IMR-90 (cell line): ENCODE measurements around the gene SCN1B. TPM values are rescaled to one million over a fixed set of nuclear protein-coding genes. Genes with fewer than 3 reads are reported as not detected.

Source experiments
- ATAC-seq: fragments of 200-7000 bp; cut with Tn5 transposase; 2 replicates; pipeline ENCODE4 v1.9.1; 2020; ENCODE audit warnings: low read depth, mild to moderate bottlenecking, moderate library complexity
- BruUV-seq: library from RNA; stranded (reverse); fragments of 400-500 nt; replicated peaks from 2 replicates; lab custom pipeline; 2021; lab: Mats Ljungman, UMichigan
- CTCF ChIA-PET: fragments of 300-600 bp; formaldehyde crosslinking; extraction: SDS; loops from one replicate; lab custom pipeline; 2021; ENCODE audit warnings: antibody characterized with exemption; lab: Yijun Ruan, JAX
- POLR2A ChIA-PET: fragments of 300-600 bp; sonication (Branson Sonifier 250); formaldehyde crosslinking; loops from one replicate; lab custom pipeline; 2022; ENCODE audit warnings: antibody characterized with exemption; ENCODE audit not compliant: unreplicated experiment; lab: Charles Lee
- DNase-seq: peaks from one replicate; pipeline ENCODE4 v3.0.0; 2013
- H2AFZ ChIP-seq: replicated peaks from 2 replicates; pipeline ENCODE3; 2013; ENCODE audit warnings: low read length, mild to moderate bottlenecking; ENCODE audit not compliant: poor library complexity
- H2AK5ac ChIP-seq: 2 replicates; pipeline ENCODE4 v1.6.1; 2013; ENCODE audit warnings: low read depth, low read length, inconsistent platforms
- H2AK9ac ChIP-seq: replicated peaks from 2 replicates; pipeline ENCODE3; 2013; ENCODE audit warnings: mild to moderate bottlenecking, low read depth, low read length, moderate library complexity; ENCODE audit not compliant: poor library complexity
- H2BK120ac ChIP-seq: 2 replicates; pipeline ENCODE4 v1.6.1; 2013; ENCODE audit warnings: low read depth, low read length, inconsistent platforms
- H2BK15ac ChIP-seq: 3 replicates; pipeline ENCODE4 v1.6.1; 2013; ENCODE audit warnings: low read depth, low read length, inconsistent platforms
- H2BK20ac ChIP-seq: 2 replicates; pipeline ENCODE4 v1.6.1; 2013; ENCODE audit warnings: low read depth, mild to moderate bottlenecking, inconsistent platforms, low read length, moderate library complexity
- H2BK5ac ChIP-seq: 2 replicates; pipeline ENCODE4 v1.6.1; 2013; ENCODE audit warnings: mild to moderate bottlenecking, low read depth, low read length, inconsistent platforms; ENCODE audit not compliant: poor library complexity, severe bottlenecking
- H3K14ac ChIP-seq: replicated peaks from 2 replicates; pipeline ENCODE4 v1.6.1; 2013; ENCODE audit warnings: low read depth, low read length, inconsistent platforms
- H3K18ac ChIP-seq: 2 replicates; pipeline ENCODE4 v1.6.1; 2013; ENCODE audit warnings: low read depth, low read length, control low read depth
- H3K23ac ChIP-seq: 2 replicates; pipeline ENCODE4 v1.6.1; 2013; ENCODE audit warnings: low read depth, low read length, inconsistent platforms
- H3K27ac ChIP-seq: 2 replicates; pipeline ENCODE4 v1.5.1; 2013; ENCODE audit warnings: mild to moderate bottlenecking, control low read depth, low read length; ENCODE audit not compliant: insufficient read depth
- H3K27me3 ChIP-seq: 2 replicates; pipeline ENCODE4 v1.6.1; 2013; ENCODE audit warnings: low read length; ENCODE audit not compliant: control insufficient read depth, insufficient read depth
- H3K36me3 ChIP-seq: 2 replicates; pipeline ENCODE4 v1.6.1; 2013; ENCODE audit warnings: low read length, mixed read lengths; ENCODE audit not compliant: control insufficient read depth, insufficient read depth
- H3K4ac ChIP-seq: 2 replicates; pipeline ENCODE4 v1.6.1; 2013; ENCODE audit warnings: low read depth, low read length, inconsistent platforms
- H3K4me1 ChIP-seq: 2 replicates; pipeline ENCODE4 v1.6.1; 2013; ENCODE audit warnings: low read length, mixed read lengths; ENCODE audit not compliant: control insufficient read depth, insufficient read depth
- H3K4me2 ChIP-seq: 2 replicates; pipeline ENCODE4 v1.6.1; 2013; ENCODE audit warnings: low read depth, mild to moderate bottlenecking, control low read depth, low read length, moderate library complexity
- H3K4me3 ChIP-seq: 2 replicates; pipeline ENCODE4 v1.5.1; 2013; ENCODE audit warnings: low read depth, mild to moderate bottlenecking, control low read depth, low read length, moderate library complexity; ENCODE audit not compliant: insufficient read depth
- H3K56ac ChIP-seq: 2 replicates; pipeline ENCODE4 v1.6.1; 2013; ENCODE audit warnings: low read length, inconsistent platforms; ENCODE audit not compliant: insufficient read depth; ENCODE audit errors: extremely low read depth
- H3K79me1 ChIP-seq, 2 experiments: 2 replicates each; pipeline ENCODE4 v1.6.1; 2013; ENCODE audit warnings: low read length in 2 of 2, inconsistent platforms in 1 of 2, low read depth in 1 of 2
- H3K9ac ChIP-seq: 2 replicates; pipeline ENCODE4 v1.6.1; 2013; ENCODE audit warnings: low read depth, low read length, control low read depth
- H3K9me1 ChIP-seq: 2 replicates; pipeline ENCODE4 v1.6.1; 2013; ENCODE audit warnings: low read length, inconsistent platforms; ENCODE audit not compliant: insufficient read depth
- H3K9me3 ChIP-seq: 2 replicates; pipeline ENCODE4 v1.6.1; 2013; ENCODE audit warnings: low read length; ENCODE audit not compliant: control insufficient read depth, insufficient read depth
- H4K20me1 ChIP-seq: 2 replicates; pipeline ENCODE4 v1.6.1; 2013; ENCODE audit warnings: low read length, inconsistent platforms; ENCODE audit not compliant: insufficient read depth
- H4K5ac ChIP-seq: 2 replicates; pipeline ENCODE4 v1.6.1; 2013; ENCODE audit warnings: mild to moderate bottlenecking, low read depth, low read length, control low read depth
- H4K8ac ChIP-seq, 2 experiments: 2 replicates each; pipeline ENCODE4 v1.6.1; 2013; ENCODE audit warnings: low read depth in 2 of 2, low read length in 2 of 2, control low read depth in 1 of 2, inconsistent platforms in 1 of 2
- H4K91ac ChIP-seq: 2 replicates; pipeline ENCODE4 v1.6.1; 2013; ENCODE audit warnings: low read depth, low read length, inconsistent platforms; ENCODE audit not compliant: insufficient read depth
- CEBPB ChIP-seq: IDR thresholded peaks from 2 replicates; pipeline ENCODE4 v1.6.1; 2012; ENCODE audit warnings: low read depth, low read length, improper control_type of control experiment
- CTCF ChIP-seq: conservative IDR thresholded peaks from 2 replicates; pipeline ENCODE4 v1.5.1; 2012; ENCODE audit warnings: mild to moderate bottlenecking, low read depth, low read length, improper control_type of control experiment
- ELK1 ChIP-seq: fragments of 150-350 bp; IDR thresholded peaks from 2 replicates; pipeline ENCODE4 v1.6.1; 2016; ENCODE audit warnings: low read depth, mild to moderate bottlenecking, low read length, moderate library complexity, borderline replicate concordance
- POLR2A ChIP-seq: IDR thresholded peaks from 2 replicates; pipeline ENCODE4 v1.6.1; 2012; ENCODE audit warnings: mild to moderate bottlenecking, low read depth, low read length
- RAD21 ChIP-seq: IDR thresholded peaks from 2 replicates; pipeline ENCODE4 v1.6.1; 2012; ENCODE audit warnings: low read length, improper control_type of control experiment
- RCOR1 ChIP-seq: IDR thresholded peaks from 2 replicates; pipeline ENCODE4 v1.6.1; 2012; ENCODE audit warnings: mild to moderate bottlenecking, low read length, improper control_type of control experiment; ENCODE audit not compliant: insufficient replicate concordance
- SMC3 ChIP-seq: fragments of 150-350 bp; IDR thresholded peaks from 2 replicates; pipeline ENCODE4 v1.6.1; 2016; ENCODE audit warnings: low read depth, mild to moderate bottlenecking, antibody characterized with exemption, low read length, moderate library complexity
- USF2 ChIP-seq: fragments of 150-350 bp; IDR thresholded peaks from 2 replicates; pipeline ENCODE4 v1.6.1; 2017; ENCODE audit warnings: mild to moderate bottlenecking, antibody characterized with exemption, low read length, low read depth
- WGBS, 2 experiments: methylation state at CpG; one replicate each; pipeline versions ENCODE4 v1.1.5 to v1.1.7; 2013; ENCODE audit warnings: missing lambda C conversion rate in 2 of 2; ENCODE audit not compliant: insufficient read length in 1 of 2; ENCODE audit errors: extremely low coverage in 2 of 2; 5-methylcytosine and 5-hydroxymethylcytosine counted together
- dilution Hi-C: fragments of 300-500 bp; cut with HindIII; formaldehyde crosslinking; loops from one replicate; pipeline ENCODE4 v1.14.3; 2018; ENCODE audit warnings: low sequenced_read_pairs; ENCODE audit not compliant: unreplicated experiment
- in situ Hi-C: fragments of 300-500 bp; cut with MboI; formaldehyde crosslinking; loops from 3 replicates; pipeline ENCODE4 v1.14.3; 2019; ENCODE audit warnings: low sequenced_read_pairs, inconsistent platforms, mixed read lengths
- intact Hi-C: fragments of 100-400 bp; cut with micrococcal nuclease; formaldehyde crosslinking; loops from 2 replicates; pipeline ENCODE4 v1.10.0; 2022
- polyA plus RNA-seq, 3 experiments: library from polyadenylated mRNA; depleted of rRNA; stranded (reverse); fragments of >200 nt; gene quantifications; 2 replicates each; pipeline ENCODE4 v1.2.3, GENCODE V29; 2012; ENCODE audit warnings: low replicate concordance in 1 of 3
- total RNA-seq: library from RNA; depleted of rRNA; stranded (reverse); fragments of >200 nt; gene quantifications from 2 replicates; pipeline ENCODE4 v1.2.3, GENCODE V29; 2012

The SCN1B gene
- total and polyA plus RNA-seq, 2 of the 4 experiments (the other 2 are of a cell fraction), result 2.0 to 9.6 TPM

GRCh38 chr19:35044317-35045117 lies 14.2 kb downstream of the SCN1B start:
- DNase-seq (peak; percentile 43), ATAC-seq (peak; percentile 69)
- Histone ChIP-seq H3K14ac (no peak overlapping the region), H4K8ac (no peak overlapping the region), H3K9ac (no peak overlapping the region), H2AFZ (peak overlapping the region; percentile 9), H2BK120ac (no peak overlapping the region), H3K4me3 (no peak overlapping the region), H3K4me1 (peaks cover 5% of the 10 kb centered on the region; the same call in 1 of the 2 replicates), H2BK5ac (no peak overlapping the region), H3K18ac (no peak overlapping the region), H2AK9ac (peak overlapping the region; percentile 11), H3K36me3 (no peaks in the 10 kb centered on the region), H3K9me3 (no peaks in the 10 kb centered on the region), H4K91ac (no peak overlapping the region), H3K79me1 (no peaks in the 10 kb centered on the region), H3K27ac (no peak overlapping the region), H3K4ac (no peak overlapping the region), H2AK5ac (no peak overlapping the region), H3K27me3 (peaks cover 14% of the 10 kb centered on the region), H3K23ac (no peak overlapping the region), H4K5ac (no peak overlapping the region), H2BK20ac (no peak overlapping the region), H3K4me2 (no peak overlapping the region), H3K56ac (no peak overlapping the region), H2BK15ac (no peak overlapping the region), H4K20me1 (no peaks in the 10 kb centered on the region), H3K9me1 (no peaks in the 10 kb centered on the region)
- TF ChIP-seq CEBPB (no peak), POLR2A (no peak), RAD21 (peak; percentile 68), CTCF (peak; percentile 81), RCOR1 (no peak), SMC3 (peak; percentile 53), ELK1 (no peak), USF2 (no peak)
- POLR2A ChIA-PET, result no interaction called here
- dilution Hi-C loops, result no loop called here
- in situ Hi-C loops, result no loop called here
- intact Hi-C loops, result loop anchor here (1.0 to 2.0 kb wide), 2 partner anchors 46 to 90 kb away; partner anchors contain the start of gene LGI4
- no TSS peak for BruUV-seq
- CTCF ChIA-PET, result interaction anchor here (0.6 to 1.5 kb wide), 14 partner anchors 10 to 618 kb away, joined by 3 to 6 read pairs (median 3); partner anchors contain the start of gene GRAMD1A
- 43% methylated on average over 5 of the region's 9 CpGs; no CpG with 5 or more reads in 1 of the 2 experiments for WGBS, 2 experiments
